Motor neuron (in vitro differentiated cells): ENCODE results near the gene LGALS7. TPM values are rescaled to one million over a fixed set of nuclear protein-coding genes. Genes with fewer than 3 reads are reported as not detected.
A peak's percentile ranks its signal among the peaks of the same experiment; 100 is the strongest.
"Not testable (repeated sequence)": the region's sequence is repeated elsewhere in the genome, so short reads cannot be mapped to it uniquely, and the experiment has no call there.

Experiments
- ATAC-seq, 8 experiments: fragments of 200-7000 bp; cut with Tn5 transposase; replicated peaks in 6 of 8; 2 replicates each; pipeline ENCODE4 v1.8.0; 2021; ENCODE audit warnings: mild to moderate bottlenecking in 8 of 8, moderate library complexity in 8 of 8
- H3K27ac ChIP-seq, 2 donors: fragments of 250-450 bp; sonication (Bioruptor Pico); 2 replicates each; pipeline ENCODE4 v1.9.0; 2021; ENCODE audit warnings: antibody characterized with exemption in 2 of 2, mild to moderate bottlenecking in 2 of 2, moderate library complexity in 1 of 2
- H3K4me1 ChIP-seq, 2 donors: fragments of 250-450 bp; sonication (Bioruptor Pico); replicated peaks in 1 of 2; 2 replicates each; pipeline ENCODE4 v1.6.1; 2021; ENCODE audit warnings: antibody characterized with exemption in 2 of 2, mild to moderate bottlenecking in 2 of 2, moderate library complexity in 1 of 2
- H3K4me3 ChIP-seq, 5 donors: fragments of 250-450 bp; sonication (Bioruptor Pico); 2 replicates each; pipeline ENCODE4 v1.9.0; 2021; ENCODE audit warnings: antibody characterized with exemption in 5 of 5, mild to moderate bottlenecking in 5 of 5, moderate library complexity in 4 of 5
- WGBS, 10 experiments: fragments of 450-650 bp; shearing (Covaris generic); methylation state at CpG; one replicate each; pipeline ENCODE4 v1.0.0; 2022; 5-methylcytosine and 5-hydroxymethylcytosine counted together
- in situ Hi-C, 9 experiments: fragments of 400-800 bp; cut with MboI; loops; one replicate each; pipeline ENCODE4 v1.15.0; 2021; ENCODE audit warnings: low sequenced_read_pairs in 9 of 9, low pct_unique_long_range_greater_than_20kb in 2 of 9; ENCODE audit not compliant: unreplicated experiment in 9 of 9
- total RNA-seq, 8 experiments: library from RNA; unstranded; fragments of 300-600 nt; gene quantifications; 2 replicates each; pipeline versions ENCODE4 v1.2.3 to v1.2.4, GENCODE V29; 2022

The LGALS7 gene
- total RNA-seq, result 1 to 10 TPM in 1 of 8 experiments, not detected in 7; 1.0 TPM

DNA sequence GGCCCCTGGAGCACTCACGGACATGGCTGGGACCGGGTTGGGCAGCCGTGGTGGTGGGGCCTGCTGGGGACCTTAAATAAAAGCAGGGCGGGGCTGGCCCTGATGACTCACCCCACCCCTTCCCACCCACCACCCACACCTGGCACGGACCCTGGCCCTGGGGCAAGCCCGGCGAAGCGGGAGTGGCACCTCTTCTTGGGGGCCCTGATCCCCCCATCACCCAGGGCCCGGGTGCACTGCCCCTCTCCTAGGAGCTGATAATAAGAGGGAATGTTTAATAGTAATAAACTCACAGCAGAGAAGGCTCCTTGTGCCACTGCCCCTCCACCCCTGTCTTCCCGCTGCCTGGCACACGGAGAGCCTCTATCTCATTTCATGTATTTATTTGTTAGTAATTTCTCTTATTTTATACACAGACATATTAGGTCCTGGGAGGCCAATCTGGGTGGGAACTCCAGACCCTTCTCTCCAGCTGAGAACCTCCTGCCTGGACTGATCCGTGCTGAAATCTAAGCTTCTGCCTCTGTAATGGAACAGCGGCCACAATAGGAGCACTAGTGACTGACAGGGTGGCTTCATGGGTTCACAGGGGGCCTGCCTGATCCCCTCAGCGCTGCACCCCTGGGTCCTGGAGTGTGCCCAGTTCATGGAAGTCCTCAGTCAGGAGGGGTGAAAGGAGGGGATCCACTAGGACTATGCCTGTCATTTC is at the start of gene LGALS7:
Gene LGALS7 (minus strand): TSS at position 49 of the 709 bp plus-strand sequence. CDS start 25 bp downstream, at position 24.
- ATAC-seq, result no peak
- in situ Hi-C loops, result no loop called here
- 33 to 90% (median 73%) methylated on average over 1 to 2 of the region's 14 CpGs; no CpG with 5 or more reads in 6 of the 10 experiments for WGBS, 10 experiments
- H3K27ac ChIP-seq, result no peak within 1 kb of the TSS
- H3K4me1 ChIP-seq, result no peaks in the 10 kb centered on the region
- H3K4me3 ChIP-seq, result no peak within 1 kb of the TSS

DNA sequence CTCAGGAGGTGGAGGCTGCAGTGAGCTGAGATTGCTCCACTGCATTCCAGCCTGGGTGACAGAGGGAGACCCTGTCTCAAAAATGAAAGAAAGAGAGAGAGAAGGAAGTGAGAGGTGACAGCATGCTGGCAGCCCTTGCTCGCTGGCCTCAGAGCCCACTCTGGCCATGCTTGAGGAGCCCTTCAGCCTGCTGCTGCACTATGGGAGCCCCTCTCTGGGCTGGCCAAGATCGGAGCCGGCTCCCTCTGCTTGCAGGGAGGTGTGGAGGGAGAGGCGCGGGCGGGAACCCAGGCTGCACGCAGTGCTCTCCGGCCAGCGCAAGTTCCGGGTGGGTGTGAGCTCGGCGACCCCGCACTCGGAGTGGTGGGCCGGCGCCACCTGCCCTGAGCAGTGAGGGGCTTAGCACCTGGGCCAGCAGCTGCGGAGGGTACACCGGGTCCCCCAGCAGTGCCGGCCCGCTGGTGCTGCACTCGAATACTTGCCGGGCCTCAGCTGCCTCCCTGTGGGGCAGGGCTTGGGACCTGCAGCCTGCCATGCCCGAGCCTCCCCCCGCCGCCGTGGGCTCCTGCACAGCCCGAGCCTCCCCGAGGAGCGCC is 48.0 kb upstream of the LGALS7 start:
- 60 to 84% methylated on average over 1 to 5 of the region's 29 CpGs; no CpG with 5 or more reads in 8 of the 10 experiments for WGBS, 10 experiments
- in situ Hi-C loops, H3K4me3 ChIP-seq, H3K27ac ChIP-seq, H3K4me1 ChIP-seq, ATAC-seq: not testable (repeated sequence)

DNA sequence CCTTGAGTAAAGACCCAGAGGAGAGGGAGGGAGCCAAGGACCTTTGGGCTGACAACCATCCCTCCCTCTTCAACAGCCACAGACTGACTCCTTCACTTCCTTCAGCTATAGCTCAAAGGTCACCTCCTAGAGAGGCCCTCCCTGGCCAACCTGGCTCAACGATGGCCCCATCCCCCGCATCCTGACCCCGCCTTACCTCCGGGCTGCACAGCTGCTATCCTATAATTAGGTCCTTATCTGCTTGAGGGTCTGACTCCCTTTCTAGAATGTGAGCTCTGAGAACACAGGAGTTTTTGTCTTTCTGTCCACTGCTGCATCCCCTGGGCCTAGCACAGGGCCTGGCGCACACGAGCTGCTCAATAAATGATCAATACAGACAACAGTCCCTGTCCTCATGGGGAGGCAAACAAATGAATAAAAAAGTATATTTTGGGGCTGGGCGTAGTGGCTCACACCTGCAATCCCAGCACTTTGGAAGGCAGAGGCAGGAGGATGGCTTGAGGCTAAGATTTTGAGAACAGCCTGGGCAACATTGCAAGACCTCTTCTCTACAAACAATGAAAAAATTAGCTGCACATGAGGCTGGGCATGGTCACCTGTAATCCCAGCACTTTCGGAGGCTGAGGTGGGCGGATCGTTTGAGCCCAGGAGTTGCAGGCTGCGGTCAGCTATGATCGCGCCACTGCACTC is 46.1 kb upstream of the LGALS7 start:
- in situ Hi-C loops, result no loop called here
- peaks cover 0 to 2% of the 10 kb centered on the region in 2 donors for H3K4me1 ChIP-seq
- WGBS, 10 experiments, result 87 to 100% (median 95%) methylated on average over 3 to 8 of the region's 13 CpGs; no CpG with 5 or more reads in 2 of the 10 experiments
- no peak overlapping the region for H3K4me3 ChIP-seq
- H3K27ac ChIP-seq, result no peak overlapping the region
- peak in 1 of 8 experiments; percentile 64 for ATAC-seq

DNA sequence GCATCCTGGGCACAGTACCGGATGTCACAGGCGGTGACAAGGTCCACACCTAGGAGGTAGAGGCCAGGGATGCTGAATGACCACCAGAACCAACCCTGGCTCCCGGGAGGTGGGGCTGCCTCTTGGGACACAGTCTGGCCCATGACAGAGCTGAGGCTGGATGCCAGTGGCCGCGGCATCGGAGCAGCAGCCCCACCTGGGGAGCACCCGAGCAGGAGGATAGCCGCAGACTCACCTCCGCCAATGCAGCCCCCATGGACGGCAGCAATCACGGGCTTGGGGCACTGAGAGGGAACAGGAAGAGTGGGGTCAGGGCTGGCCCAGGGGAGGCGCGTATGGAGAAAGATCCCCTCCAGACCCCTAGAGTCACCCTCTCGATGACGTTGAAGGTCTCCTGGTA is 43.8 kb upstream of the LGALS7 start:
- no peak overlapping the region for H3K4me3 ChIP-seq
- H3K4me1 ChIP-seq, result no peaks in the 10 kb centered on the region
- in situ Hi-C loops, result no loop called here
- H3K27ac ChIP-seq, result no peak overlapping the region
- no peak for ATAC-seq
- 76 to 90% (median 85%) methylated on average over 2 to 3 of the region's 15 CpGs; no CpG with 5 or more reads in 6 of the 10 experiments for WGBS, 10 experiments

DNA sequence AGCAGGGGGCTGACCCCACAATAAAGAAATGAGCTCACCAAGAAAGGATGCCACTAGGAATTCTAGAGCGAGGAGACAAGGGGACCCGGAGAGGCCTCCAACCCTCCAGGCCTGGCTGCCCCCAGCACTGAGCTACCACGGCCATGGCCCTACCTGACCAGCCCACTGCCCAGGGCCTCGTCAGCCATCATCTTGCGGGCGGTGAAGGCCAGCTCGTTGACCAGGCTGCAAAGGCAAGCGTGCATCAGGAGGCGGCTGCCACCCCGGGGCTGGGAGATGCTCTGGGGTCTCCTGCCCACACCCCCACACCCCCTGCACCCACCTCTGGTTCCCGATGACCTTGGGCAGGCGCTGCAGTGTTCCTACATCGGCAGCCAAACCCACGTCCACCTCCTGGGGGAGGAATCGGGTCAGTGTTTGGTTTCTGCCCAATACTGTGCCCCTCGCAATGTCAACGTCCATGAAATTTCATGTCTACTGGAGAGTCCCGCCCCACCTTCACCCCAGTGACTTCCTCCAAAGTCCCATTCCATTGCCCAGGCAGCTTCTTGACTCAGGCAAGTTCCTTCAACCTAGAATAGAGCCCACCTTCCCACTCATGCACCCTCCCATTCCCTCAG is 42.9 kb upstream of the LGALS7 start:
- 53% methylated on average over 3 of the region's 18 CpGs; no CpG with 5 or more reads in 9 of the 10 experiments for WGBS, 10 experiments
- Histone ChIP-seq H3K4me1 (no peaks in the 10 kb centered on the region), H3K4me3 (no peak overlapping the region), H3K27ac (no peak overlapping the region)
- in situ Hi-C loops, result no loop called here
- ATAC-seq, result no peak

DNA sequence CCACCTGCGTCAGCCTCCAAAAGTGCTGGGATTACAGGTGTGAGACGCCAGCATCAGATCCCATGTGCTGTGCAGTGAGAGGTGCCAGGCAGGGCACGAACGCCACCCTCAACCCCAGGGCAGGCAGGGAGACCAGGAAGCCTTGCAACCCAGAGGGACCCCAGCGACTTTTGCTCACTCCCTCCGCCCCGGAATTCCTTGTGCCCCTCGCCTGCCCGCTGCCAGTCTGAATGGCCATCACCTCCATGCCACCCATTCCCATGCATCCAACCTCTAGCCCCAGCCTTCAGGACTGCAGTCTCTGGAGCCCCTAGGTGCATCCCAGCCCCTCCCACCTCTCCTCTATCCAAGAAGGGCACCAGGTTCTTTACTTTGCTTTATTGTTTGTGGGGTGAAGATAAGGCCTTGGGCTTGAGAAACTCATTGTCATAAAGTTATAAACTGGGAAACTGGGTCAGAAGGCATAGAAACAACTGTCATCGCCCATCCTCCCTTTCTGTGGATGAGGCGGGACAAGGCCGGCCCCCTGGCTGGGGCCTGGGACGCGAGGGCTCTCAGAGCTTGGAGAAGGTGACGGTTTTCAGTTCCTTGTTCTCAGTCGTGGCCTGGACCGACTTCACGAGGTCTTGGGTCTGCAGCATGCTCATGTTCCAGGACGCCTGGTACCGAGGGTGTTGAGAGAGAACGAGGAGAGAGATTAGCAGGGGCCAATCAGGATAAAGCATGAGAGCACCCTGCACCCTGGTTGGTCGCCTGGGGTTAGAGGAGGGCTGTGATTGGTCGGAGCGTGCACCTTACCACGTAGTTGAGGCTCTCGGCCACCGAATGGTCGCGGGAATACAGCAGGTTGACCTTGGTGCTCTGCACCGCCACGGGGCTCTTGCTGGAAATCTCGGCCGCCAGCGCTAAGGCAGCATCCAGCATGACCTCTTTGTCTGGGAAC is 42.0 kb upstream of the LGALS7 start:
- in situ Hi-C loops, result no loop called here
- whole genome bisulfite sequencing, 10 experiments, result 83 to 100% (median 96%) methylated on average over 1 to 13 of the region's 34 CpGs; no CpG with 5 or more reads in 3 of the 10 experiments
- H3K4me3 ChIP-seq, result no peak overlapping the region
- ATAC-seq, result no peak
- no peaks in the 10 kb centered on the region for H3K4me1 ChIP-seq
- no peak overlapping the region for H3K27ac ChIP-seq

DNA sequence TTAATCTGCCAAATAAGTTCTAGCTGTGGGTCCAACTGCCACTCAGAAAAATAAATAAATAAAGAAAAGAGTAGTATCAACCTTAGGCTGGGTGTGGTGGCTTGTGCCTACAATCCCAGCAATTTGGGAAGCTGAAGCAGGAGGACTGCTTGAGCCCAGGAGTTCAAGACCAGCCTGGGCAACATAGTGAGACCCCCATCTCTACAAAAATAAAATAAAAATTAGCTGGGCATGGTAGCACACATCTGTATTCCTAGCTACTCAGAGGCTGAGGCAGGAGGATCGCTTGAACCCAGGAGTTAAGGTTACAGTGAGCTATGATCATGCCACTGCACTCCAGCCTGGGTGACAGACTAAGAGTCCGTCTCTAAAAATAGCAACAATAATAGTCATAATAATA is 40.6 kb upstream of the LGALS7 start:
- WGBS, 10 experiments, result 33 to 95% (median 73%) methylated on average over 1 to 2 of the region's 2 CpGs; no CpG with 5 or more reads in 6 of the 10 experiments
- ATAC-seq, H3K27ac ChIP-seq, H3K4me3 ChIP-seq, H3K4me1 ChIP-seq, in situ Hi-C loops: not testable (repeated sequence)

DNA sequence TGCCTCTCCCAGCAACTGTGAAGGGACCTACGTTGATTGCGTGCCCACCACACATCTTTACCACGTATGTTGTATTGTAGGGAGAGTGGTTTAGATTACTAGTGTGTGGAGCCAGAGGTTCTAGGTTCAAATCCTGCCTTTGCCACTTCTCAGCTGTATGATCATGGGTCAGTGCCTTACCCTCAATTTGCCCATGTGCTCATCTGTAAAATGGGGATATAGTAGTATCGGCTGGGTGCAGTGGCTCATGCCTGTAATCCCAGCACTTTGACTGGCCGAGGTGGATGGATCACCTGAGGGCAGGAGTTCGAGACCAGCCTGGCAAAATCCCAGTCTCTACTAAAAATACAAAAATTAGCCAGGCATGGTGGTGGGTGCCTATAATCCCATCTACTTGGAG is 40.0 kb upstream of the LGALS7 start:
- Histone ChIP-seq H3K4me3 (no peak overlapping the region), H3K4me1 (no peaks in the 10 kb centered on the region), H3K27ac (no peak overlapping the region)
- in situ Hi-C loops, result no loop called here
- WGBS, 10 experiments, result 73 to 100% (median 80%) methylated on average over 1 to 4 of the region's 6 CpGs; no CpG with 5 or more reads in 5 of the 10 experiments
- no peak for ATAC-seq

DNA sequence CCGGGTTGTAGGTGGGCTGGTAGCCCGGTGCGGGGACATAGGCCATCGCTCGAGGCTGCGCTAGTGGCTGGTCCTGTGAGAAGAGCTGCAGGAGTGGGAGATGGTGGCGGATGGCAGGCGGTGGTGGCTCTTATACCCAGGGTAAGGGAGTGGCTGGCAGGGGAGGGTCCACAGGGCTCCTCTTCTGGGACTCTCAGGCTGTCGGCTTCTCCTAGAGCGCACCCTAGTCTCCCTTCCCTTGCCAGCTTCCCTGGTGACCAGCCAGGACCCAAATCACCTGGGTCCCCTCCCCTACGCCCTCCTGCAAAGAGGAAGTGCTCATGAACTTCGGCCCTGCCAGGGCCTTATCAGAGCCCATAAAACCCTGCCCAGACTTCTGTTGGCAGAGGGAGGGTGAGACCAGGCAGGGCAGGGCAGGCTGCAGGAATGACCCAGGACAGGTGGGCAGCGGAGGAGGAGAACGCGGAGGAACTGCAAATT is 39.6 kb upstream of the LGALS7 start, which contains the start of gene LGALS4:
Gene LGALS4 (minus strand): TSS at position 105 of the 480 bp plus-strand sequence. CDS start 59 bp downstream, at position 46.
- 80 to 100% (median 88%) methylated on average over 1 to 13 of the region's 15 CpGs; no CpG with 5 or more reads in 4 of the 10 experiments for WGBS, 10 experiments
- no peak within 1 kb of the TSS for H3K27ac ChIP-seq
- no peak for ATAC-seq
- in situ Hi-C loops, result no loop called here
- H3K4me3 ChIP-seq, result no peak within 1 kb of the TSS
- H3K4me1 ChIP-seq, result no peaks in the 10 kb centered on the region

DNA sequence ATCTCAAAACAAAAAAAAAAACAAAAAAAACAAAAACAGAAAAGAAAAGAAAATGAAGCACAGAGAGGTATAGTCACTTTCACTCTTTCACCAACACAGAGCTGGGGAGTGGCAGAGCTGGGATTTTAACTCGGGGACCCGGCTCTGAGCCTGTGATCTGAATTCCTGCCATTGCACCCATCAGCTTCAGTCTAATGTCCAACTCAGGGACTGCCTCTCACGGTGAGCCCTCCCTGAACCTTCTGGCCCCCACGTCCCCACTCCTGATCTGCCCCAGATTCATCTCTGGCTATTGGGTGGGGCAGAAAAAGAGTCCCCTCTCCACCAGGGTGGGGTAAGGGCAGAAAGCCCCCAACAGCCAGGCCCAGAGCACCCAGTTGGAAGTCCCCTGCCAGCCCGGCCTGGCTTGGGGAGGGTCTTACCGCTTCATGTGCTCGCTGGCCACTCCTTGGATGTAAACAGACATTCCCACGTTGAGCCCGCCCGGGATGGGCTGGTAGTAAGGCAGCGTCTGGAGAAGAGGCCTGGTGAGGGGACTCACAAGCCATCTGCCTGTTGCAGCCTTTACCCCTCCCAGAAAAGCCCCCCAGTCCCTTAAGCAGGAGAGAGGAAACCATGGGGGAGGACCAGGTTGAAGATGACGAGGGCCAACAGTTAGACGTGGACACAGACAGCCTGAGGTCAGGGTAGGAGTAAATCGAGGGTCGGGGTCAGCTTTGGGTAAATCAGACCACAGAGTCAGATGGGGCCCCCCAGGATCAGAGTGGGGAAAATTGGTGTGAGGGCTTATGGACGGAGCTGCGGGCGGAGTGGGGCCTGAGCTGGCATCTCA is 38.9 kb upstream of the LGALS7 start:
- no peaks in the 10 kb centered on the region for H3K4me1 ChIP-seq
- H3K27ac ChIP-seq, result no peak overlapping the region
- no peak for ATAC-seq
- in situ Hi-C loops, result no loop called here
- no peak overlapping the region for H3K4me3 ChIP-seq
- 50 to 100% (median 88%) methylated on average over 2 to 6 of the region's 18 CpGs; no CpG with 5 or more reads in 5 of the 10 experiments for WGBS, 10 experiments

DNA sequence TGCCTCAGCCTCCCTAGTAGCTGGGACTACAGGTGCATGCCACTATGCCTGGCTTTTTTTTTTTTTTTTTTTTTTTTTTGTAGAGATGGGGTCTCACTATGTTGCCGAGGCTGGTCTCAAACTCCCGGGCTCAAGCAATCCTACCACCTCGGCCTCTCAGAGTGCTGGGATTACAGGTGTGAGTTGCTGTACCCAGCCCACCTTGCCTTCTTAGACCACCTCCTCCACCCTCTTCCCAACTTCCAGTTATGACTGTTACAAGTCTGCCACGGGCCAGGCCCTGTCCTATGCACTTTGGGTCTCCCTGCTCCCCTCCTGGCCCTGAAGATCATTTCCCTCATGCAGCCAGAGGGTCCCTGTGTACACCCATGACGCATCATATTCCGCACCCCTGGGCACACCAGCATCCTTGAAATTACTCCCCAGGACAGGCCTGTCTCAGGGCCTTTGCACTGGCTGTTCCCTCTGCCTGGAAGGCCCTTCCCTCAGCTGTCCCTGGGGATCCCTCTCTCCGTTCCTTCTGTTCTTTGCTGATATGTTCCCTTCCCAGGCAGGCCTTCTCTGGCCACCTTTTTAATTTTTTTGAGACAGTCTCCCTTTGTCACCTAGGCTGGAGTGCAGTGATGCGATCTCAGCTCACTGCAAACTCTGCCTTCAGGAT is 36.4 kb upstream of the LGALS7 start:
- in situ Hi-C loops, result no loop called here
- H3K27ac ChIP-seq, result no peak overlapping the region
- no peak for ATAC-seq
- H3K4me3 ChIP-seq, result no peak overlapping the region
- 0 to 100% (median 92%) methylated on average over 1 to 5 of the region's 8 CpGs; no CpG with 5 or more reads in 3 of the 10 experiments for whole genome bisulfite sequencing, 10 experiments
- H3K4me1 ChIP-seq, result no peaks in the 10 kb centered on the region
